ENCODE data around the gene CLDND1. TPM values are rescaled to one million over a fixed set of nuclear protein-coding genes. Genes with fewer than 3 reads are reported as not detected.

CLDND1 gene
- 90.9 TPM for total RNA-seq
- long read RNA-seq, transcript CLDND1-201 (5 exons, 2,161 nt): major isoform, 46 of 80 reads
- long read RNA-seq, partial matches to known transcripts: 4 of 80 reads
- long read RNA-seq, other reads (novel, unspliced or antisense): 19 of 80 reads

DNA sequence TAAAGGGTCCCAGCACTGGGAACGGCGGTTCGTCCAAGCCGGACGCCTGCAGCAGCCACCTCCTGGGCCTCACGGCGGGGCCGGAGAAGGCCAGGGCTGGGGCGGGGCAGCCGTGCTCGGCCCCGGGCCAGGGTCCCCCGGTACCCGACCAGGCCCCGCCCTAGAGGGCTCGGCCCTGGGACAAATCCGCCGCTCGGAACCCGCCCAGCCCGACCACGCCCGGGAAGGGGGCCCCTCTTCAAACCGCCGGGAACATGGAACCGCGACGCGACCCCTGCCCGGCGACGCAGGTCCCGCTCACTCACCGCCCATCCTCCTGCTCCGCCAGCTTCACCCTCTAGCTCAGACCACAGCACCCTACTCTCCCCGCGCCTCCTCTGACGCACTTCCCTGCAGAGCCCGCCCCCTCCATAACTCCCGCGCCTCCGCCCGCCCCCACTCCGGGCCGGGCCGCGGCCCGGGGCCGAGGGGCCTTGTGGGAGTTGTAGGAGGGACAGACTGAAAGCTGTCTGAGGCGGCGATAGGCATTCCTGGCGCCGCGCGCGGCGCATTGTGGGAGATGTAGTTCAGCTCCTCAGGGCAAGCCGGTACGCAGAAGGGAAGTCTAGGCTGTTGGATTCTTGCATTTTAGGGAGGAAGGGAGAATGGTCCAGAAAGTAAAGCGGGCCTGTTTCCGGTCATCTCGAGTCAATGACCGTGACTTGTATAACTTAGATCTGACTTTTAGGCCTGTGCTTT is at the start of gene CLDND1:
TSS of gene CLDND1 (minus strand) at position 359 of the 738 bp plus-strand sequence. CDS start 1,478 bp downstream, outside the sequence.
- peak; percentile 99 for ATAC-seq
- H3K27ac ChIP-seq: peak within 1 kb of the TSS; percentile 95
- no peaks in the 10 kb centered on the region for H3K9me3 ChIP-seq
- intact Hi-C loops (cut with DNase I): no loop called here
- H3K4me1 ChIP-seq: peaks cover 9% of the 10 kb centered on the region
- no peaks in the 10 kb centered on the region for H3K27me3 ChIP-seq
- TF ChIP-seq, protein P1, sequence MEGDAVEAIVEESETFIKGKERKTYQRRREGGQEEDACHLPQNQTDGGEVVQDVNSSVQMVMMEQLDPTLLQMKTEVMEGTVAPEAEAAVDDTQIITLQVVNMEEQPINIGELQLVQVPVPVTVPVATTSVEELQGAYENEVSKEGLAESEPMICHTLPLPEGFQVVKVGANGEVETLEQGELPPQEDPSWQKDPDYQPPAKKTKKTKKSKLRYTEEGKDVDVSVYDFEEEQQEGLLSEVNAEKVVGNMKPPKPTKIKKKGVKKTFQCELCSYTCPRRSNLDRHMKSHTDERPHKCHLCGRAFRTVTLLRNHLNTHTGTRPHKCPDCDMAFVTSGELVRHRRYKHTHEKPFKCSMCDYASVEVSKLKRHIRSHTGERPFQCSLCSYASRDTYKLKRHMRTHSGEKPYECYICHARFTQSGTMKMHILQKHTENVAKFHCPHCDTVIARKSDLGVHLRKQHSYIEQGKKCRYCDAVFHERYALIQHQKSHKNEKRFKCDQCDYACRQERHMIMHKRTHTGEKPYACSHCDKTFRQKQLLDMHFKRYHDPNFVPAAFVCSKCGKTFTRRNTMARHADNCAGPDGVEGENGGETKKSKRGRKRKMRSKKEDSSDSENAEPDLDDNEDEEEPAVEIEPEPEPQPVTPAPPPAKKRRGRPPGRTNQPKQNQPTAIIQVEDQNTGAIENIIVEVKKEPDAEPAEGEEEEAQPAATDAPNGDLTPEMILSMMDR (IDR thresholded peaks at IDR 0.05): no peak
- peak within 1 kb of the TSS; percentile 74 for H3K4me3 ChIP-seq
- peaks cover 22% of the 10 kb centered on the region for H3K36me3 ChIP-seq
- DNase-seq: peak; percentile 99

DNA sequence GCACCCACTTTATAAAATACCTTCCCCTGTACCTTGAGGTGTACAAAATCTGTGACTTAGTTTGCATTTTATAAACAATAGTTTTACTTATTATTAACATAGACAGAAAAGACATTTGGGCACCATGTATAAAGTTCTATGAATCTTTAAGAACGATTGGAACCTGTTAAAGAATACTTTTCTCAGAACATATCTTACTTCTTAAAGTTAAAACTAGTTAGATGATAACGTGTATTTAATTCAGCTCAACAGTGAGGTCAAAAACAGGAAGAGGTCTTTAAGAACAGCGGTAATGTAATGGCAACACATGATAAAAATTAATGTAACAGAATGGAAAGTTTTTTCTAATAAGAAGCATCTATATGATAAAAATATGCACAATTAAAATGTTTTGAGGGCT is 45.7 kb upstream of the CLDND1 start:
- Histone ChIP-seq H3K4me3 (no peak overlapping the region), H3K4me1 (no peaks in the 10 kb centered on the region), H3K27ac (no peak overlapping the region), H3K27me3 (no peaks in the 10 kb centered on the region), H3K9me3 (no peaks in the 10 kb centered on the region), H3K36me3 (no peaks in the 10 kb centered on the region)
- TF ChIP-seq, protein P1 (IDR thresholded peaks at IDR 0.05): no peak
- ATAC-seq (no peak), DNase-seq (no peak)
- intact Hi-C loops (cut with DNase I): no loop called here

DNA sequence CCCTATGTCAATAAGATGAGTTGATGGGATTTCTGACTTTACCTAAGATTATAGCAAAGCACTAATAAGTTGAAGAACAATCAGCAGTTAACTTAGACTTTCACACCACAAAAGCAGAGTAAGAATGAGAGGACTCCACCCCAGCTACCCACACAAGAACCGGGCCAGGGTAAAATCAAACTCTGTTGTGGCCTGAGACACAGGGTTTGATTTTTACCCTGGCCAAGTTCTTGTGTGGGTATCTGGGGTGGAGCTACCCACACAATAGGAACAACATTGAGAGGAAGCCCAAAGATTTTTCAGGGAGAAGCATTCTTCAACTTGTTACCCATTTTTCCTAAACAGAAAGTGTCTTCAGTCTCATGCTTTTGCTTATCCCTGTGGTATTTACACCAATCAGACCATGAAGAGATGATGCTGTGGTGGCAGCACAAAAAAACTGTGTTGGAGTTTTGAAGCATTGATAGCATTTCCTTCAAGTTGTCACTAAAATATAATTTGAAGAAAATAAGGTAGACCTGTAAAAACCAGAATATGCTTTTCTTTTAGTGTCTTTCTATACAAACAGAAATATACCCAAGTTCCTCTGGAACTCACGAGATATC is 45.1 kb upstream of the CLDND1 start:
- H3K4me3 ChIP-seq: no peak overlapping the region
- no peaks in the 10 kb centered on the region for H3K36me3 ChIP-seq
- intact Hi-C loops (cut with DNase I): no loop called here
- no peaks in the 10 kb centered on the region for H3K9me3 ChIP-seq
- ATAC-seq (no peak), DNase-seq (no peak)
- H3K27me3 ChIP-seq: no peaks in the 10 kb centered on the region
- no peaks in the 10 kb centered on the region for H3K4me1 ChIP-seq
- no peak overlapping the region for H3K27ac ChIP-seq
- TF ChIP-seq, protein P1 (IDR thresholded peaks at IDR 0.05): no peak

DNA sequence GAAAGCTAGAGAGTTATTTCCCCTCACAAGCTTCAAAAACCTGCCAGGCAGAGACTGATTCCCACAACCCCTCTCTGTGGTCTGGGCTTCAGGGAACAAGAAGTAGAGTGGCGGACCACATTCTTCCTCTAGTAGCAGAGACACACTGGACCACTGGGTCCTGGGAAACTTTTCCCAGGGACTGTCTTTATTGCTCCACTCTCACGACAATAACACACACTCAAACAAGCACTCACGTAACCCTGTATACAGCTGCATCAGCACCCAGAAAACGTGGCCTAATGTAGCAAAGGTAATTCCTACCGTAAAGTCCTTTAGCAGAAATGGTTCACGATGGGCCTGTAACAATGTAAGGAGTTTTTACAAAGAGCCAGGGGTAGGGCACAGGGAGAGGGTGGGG is 43.1 kb upstream of the CLDND1 start:
- ATAC-seq (no peak), DNase-seq (no peak)
- H3K36me3 ChIP-seq: no peaks in the 10 kb centered on the region
- intact Hi-C loops (cut with DNase I): no loop called here
- no peaks in the 10 kb centered on the region for H3K4me1 ChIP-seq
- H3K4me3 ChIP-seq: no peak overlapping the region
- no peak overlapping the region for H3K27ac ChIP-seq
- no peaks in the 10 kb centered on the region for H3K27me3 ChIP-seq
- TF ChIP-seq, protein P1 (IDR thresholded peaks at IDR 0.05): no peak
- H3K9me3 ChIP-seq: no peaks in the 10 kb centered on the region

DNA sequence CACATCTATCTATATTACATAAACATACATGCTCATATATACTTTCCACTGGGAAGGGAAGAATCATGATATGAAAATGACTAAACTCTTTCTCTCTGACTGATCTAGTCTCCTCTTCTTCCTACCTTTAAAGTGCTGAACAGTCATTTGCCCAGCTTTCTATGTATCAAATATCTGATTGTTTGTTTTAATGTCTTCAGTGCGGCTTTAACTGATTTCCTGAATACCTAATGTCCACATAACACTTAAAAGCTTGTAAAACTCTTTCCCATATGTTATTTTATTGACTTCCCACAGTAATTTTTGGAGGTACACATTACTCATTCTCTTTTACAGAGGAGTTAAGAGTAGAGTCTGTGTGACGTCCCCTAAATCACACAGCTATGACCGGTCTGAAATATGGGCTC is 42.5 kb upstream of the CLDND1 start:
- Histone ChIP-seq H3K9me3 (no peaks in the 10 kb centered on the region), H3K27ac (no peak overlapping the region), H3K4me1 (no peaks in the 10 kb centered on the region), H3K27me3 (no peaks in the 10 kb centered on the region), H3K36me3 (no peaks in the 10 kb centered on the region), H3K4me3 (no peak overlapping the region)
- ATAC-seq (no peak), DNase-seq (no peak)
- intact Hi-C loops (cut with DNase I): no loop called here
- TF ChIP-seq, protein P1 (IDR thresholded peaks at IDR 0.05): no peak
